GM12878 (cell line): ENCODE results near the gene GPR89B.
"Not testable (repeated sequence)": the region's sequence is repeated elsewhere in the genome, so short reads cannot be mapped to it uniquely, and the experiment has no call there.

Source experiments
- CHD4 ChIP-seq: fragments of 200-600 bp; sonication (generic); IDR thresholded peaks from 2 replicates; pipeline ENCODE4 v1.6.1; 2016; ENCODE audit warnings: mild to moderate bottlenecking
- LARP7 ChIP-seq: fragments of 450-650 bp; IDR thresholded peaks from 2 replicates; pipeline ENCODE4 v1.6.1; 2017; ENCODE audit warnings: mild to moderate bottlenecking
- POLR2A ChIP-seq: IDR thresholded peaks from 2 replicates; pipeline ENCODE4 v1.6.1; 2011; ENCODE audit warnings: low read depth, mild to moderate bottlenecking, low read length
- POLR2AphosphoS5 ChIP-seq: IDR thresholded peaks from 2 replicates; pipeline ENCODE4 v1.6.1; 2011; ENCODE audit warnings: mild to moderate bottlenecking, low read length, inconsistent platforms
- SIN3A ChIP-seq: IDR thresholded peaks from 2 replicates; pipeline ENCODE4 v1.6.1; 2012; ENCODE audit warnings: low read depth, low read length, improper control_type of control experiment
- TAF1 ChIP-seq: IDR thresholded peaks from 2 replicates; pipeline ENCODE4 v1.6.1; 2011; ENCODE audit warnings: mild to moderate bottlenecking, low read depth, low read length, borderline replicate concordance
- ZNF384 ChIP-seq: IDR thresholded peaks from 2 replicates; pipeline ENCODE4 v1.6.1; 2012; ENCODE audit warnings: low read depth, mild to moderate bottlenecking, low read length, improper control_type of control experiment, borderline replicate concordance
- TF ChIP-seq, protein P1 (sequence below), 3 experiments: IDR thresholded peaks in 2 of 3; conservative IDR thresholded peaks in 1 of 3; 2 replicates each; pipeline ENCODE4 v1.5.1; 2011; ENCODE audit warnings: low read depth in 3 of 3, low read length in 3 of 3, mild to moderate bottlenecking in 3 of 3, control low read depth in 2 of 3, moderate library complexity in 2 of 3, inconsistent platforms in 1 of 3, mixed read lengths in 1 of 3; ENCODE audit not compliant: control insufficient read depth in 2 of 3, insufficient read depth in 1 of 3; ENCODE audit errors: extremely low read depth in 1 of 3

DNA sequence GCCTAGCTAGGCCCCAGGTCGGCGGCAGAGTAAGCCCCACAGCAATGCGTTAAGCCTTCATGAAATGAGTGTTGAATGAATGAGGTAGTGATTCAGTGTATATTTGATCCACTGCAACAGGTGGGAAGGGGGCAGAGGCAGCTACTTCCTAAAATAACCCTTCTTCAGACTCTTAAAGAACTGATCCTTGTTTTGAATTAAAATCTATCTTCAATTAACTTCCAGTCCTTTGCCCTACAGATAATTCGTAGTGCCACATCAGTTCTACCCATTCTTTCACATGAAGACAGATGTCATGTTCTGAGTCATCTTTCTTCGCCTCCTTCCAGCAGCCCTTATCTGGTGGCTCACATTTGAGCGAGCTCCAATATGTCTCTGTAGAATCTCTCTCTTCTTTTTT lies 1.0 kb upstream of the GPR89B start:
- TF ChIP-seq, protein P1, sequence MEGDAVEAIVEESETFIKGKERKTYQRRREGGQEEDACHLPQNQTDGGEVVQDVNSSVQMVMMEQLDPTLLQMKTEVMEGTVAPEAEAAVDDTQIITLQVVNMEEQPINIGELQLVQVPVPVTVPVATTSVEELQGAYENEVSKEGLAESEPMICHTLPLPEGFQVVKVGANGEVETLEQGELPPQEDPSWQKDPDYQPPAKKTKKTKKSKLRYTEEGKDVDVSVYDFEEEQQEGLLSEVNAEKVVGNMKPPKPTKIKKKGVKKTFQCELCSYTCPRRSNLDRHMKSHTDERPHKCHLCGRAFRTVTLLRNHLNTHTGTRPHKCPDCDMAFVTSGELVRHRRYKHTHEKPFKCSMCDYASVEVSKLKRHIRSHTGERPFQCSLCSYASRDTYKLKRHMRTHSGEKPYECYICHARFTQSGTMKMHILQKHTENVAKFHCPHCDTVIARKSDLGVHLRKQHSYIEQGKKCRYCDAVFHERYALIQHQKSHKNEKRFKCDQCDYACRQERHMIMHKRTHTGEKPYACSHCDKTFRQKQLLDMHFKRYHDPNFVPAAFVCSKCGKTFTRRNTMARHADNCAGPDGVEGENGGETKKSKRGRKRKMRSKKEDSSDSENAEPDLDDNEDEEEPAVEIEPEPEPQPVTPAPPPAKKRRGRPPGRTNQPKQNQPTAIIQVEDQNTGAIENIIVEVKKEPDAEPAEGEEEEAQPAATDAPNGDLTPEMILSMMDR (IDR thresholded peaks at IDR 0.05 in 2 of 3, conservative IDR thresholded peaks at IDR 0.05 in 1 of 3; ENCODE audit: control insufficient read depth in 2 of 3, extremely low read depth in 1 of 3, insufficient read depth in 1 of 3, low read depth in 3 of 3, low read length in 3 of 3), result not testable (repeated sequence)
- not testable (repeated sequence) for TF ChIP-seq ZNF384, SIN3A, POLR2A, LARP7, POLR2AphosphoS5, TAF1, CHD4
